HG02678 (cell line): ENCODE results near the gene AKAP12.

Experiments
- ATAC-seq: cut with Tn5 transposase; IDR thresholded peaks from one replicate; pipeline ENCODE4 v1.9.1; 2021; ENCODE audit warnings: mild to moderate bottlenecking, moderate library complexity; ENCODE audit not compliant: unreplicated experiment

AKAP12 gene

GRCh38 chr6:151400473-151400872, 160.7 kb downstream of the AKAP12 start:
- ATAC-seq, result no peak

GRCh38 chr6:151402228-151402627, 162.5 kb downstream of the AKAP12 start:
- ATAC-seq, result no peak

GRCh38 chr6:151403919-151404308, 164.1 kb downstream of the AKAP12 start:
- ATAC-seq, result no peak
